ENCODE measurements around the gene DYRK1A. TPM values are rescaled to one million over a fixed set of nuclear protein-coding genes. Genes with fewer than 3 reads are reported as not detected.

DYRK1A gene
- total and polyA plus RNA-seq, 7 donors, result 21.5 to 105 (median 79.9) TPM

DNA sequence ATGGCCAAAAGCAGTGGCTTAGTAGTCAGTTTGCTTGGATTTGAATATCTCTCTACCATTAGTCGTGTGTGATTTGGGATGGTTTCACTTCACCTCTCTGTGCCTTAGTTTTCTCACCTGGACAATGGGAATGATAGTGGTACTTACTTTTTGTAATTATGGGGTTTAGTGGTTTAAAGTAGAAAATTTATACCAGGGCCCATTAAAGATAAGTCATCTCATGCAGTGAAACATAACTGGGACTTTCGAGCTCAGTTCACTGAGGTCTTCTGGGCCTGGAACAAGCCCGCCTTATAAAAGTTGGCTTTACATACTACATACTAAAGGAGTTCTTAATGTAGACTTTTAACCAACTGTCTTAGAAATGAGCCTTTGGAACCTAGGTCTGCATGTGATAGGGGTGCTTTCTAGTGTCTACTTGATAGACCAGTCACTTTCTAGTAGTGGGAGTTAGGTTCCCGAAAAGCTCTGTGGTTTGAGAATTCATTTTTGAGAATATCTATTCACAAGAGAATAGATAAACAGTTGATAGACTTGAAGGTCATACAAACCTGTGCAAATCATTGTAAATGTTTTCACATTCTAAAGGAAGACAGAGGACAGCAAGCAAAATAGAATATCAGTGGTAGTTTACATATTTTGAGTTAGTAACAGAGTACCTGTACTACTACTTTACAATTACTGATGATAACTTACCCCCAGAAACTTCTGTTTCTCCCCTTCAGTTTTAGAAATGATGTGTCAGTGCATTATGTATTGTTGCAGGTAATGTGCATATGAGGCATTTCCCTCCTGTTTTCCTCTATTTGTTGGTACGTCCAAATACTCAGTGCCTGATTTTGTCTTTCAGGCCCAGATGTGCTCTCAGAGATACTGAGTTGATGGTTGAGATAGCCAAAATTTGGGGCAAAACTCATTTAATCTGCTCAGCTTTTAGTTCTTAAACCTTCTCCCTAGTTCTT is 48.0 kb downstream of the DYRK1A start:
- peaks cover 97% of the 10 kb centered on the region for H3K4me1 ChIP-seq
- TF ChIP-seq, protein P1, sequence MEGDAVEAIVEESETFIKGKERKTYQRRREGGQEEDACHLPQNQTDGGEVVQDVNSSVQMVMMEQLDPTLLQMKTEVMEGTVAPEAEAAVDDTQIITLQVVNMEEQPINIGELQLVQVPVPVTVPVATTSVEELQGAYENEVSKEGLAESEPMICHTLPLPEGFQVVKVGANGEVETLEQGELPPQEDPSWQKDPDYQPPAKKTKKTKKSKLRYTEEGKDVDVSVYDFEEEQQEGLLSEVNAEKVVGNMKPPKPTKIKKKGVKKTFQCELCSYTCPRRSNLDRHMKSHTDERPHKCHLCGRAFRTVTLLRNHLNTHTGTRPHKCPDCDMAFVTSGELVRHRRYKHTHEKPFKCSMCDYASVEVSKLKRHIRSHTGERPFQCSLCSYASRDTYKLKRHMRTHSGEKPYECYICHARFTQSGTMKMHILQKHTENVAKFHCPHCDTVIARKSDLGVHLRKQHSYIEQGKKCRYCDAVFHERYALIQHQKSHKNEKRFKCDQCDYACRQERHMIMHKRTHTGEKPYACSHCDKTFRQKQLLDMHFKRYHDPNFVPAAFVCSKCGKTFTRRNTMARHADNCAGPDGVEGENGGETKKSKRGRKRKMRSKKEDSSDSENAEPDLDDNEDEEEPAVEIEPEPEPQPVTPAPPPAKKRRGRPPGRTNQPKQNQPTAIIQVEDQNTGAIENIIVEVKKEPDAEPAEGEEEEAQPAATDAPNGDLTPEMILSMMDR (IDR thresholded peaks at IDR 0.05), result no peak
- H3K36me3 ChIP-seq (ENCODE audit: insufficient read depth in 1 of 2, low read depth in 1 of 2), result no peaks in the 10 kb centered on the region
- 73 to 79% (median 75%) methylated on average over 5 of the region's 5 CpGs for WGBS, 3 donors
- H3K27me3 ChIP-seq (ENCODE audit: insufficient read depth in 3 of 3, low read length in 2 of 3), result no peaks in the 10 kb centered on the region
- intact Hi-C loops (cut with DNase I), result loop anchor here in 1 of 2 donors (5.0 kb wide), 1 partner anchor 38 kb away; no protein-coding TSS in a partner anchor
- no peak for ATAC-seq
- peak overlapping the region; percentile 72 for H3K27ac ChIP-seq
- DNase-seq, result no peak
- no peaks in the 10 kb centered on the region for H3K9me3 ChIP-seq
- no peak overlapping the region for H3K4me3 ChIP-seq

DNA sequence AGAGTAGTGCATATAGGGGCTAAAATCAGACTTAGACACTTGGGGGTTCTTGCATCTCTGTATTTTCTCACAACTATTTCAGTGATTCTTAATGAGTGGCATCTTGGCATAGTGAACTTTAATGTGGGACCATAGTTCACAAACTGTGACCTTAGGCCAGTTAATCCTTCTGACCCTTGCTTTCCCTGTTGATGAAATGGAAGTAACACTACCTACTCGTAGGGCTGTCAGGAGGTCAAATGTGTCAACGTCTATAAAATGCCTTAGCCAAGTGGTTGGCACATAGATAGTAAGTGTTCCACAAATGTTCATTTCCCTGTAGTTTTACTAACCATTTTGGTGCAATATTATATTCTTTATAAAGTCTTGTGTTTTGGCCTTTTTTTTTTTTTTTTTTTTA is 49.4 kb downstream of the DYRK1A start:
- intact Hi-C loops (cut with DNase I), result no loop called here

DNA sequence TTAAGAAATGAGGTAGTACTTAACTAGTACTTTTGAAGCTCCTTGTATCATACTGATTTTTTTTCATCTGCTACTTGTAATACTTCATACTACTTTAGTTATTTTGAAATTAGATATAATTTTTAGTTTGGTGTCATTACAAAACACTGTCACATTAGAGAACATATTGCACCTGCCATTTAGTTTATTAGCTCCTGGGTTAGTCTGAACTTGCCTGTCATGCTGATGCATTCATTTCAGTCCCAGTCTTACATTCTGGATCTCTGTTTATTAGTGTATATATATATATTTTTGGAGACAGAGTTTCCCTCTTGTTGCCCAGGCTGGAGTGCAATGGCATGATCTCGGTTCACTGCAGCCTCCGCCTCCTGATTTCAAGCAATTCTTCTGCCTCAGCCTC is 50.3 kb downstream of the DYRK1A start:
- no peaks in the 10 kb centered on the region for H3K9me3 ChIP-seq
- DNase-seq (no peak), ATAC-seq (peak in 3 of 4 donors; percentile 54 to 71 (median 60))
- no peaks in the 10 kb centered on the region for H3K27me3 ChIP-seq (ENCODE audit: insufficient read depth in 3 of 3, low read length in 2 of 3)
- H3K27ac ChIP-seq, result peak overlapping the region; percentile 72
- TF ChIP-seq, protein P1 (IDR thresholded peaks at IDR 0.05), result no peak
- 77 to 92% (median 81%) methylated on average over 2 of the region's 2 CpGs for WGBS, 3 donors
- H3K4me1 ChIP-seq, result peaks cover 97% of the 10 kb centered on the region
- H3K36me3 ChIP-seq (ENCODE audit: insufficient read depth in 1 of 2, low read depth in 1 of 2), result peaks cover 0 to 12% of the 10 kb centered on the region in 2 donors
- intact Hi-C loops (cut with DNase I), result no loop called here
- no peak overlapping the region for H3K4me3 ChIP-seq

More for the DNA sequence above, 49.4 kb downstream of the DYRK1A start:
- Histone ChIP-seq H3K9me3 (no peaks in the 10 kb centered on the region), H3K4me3 (no peak overlapping the region), H3K36me3 (ENCODE audit: insufficient read depth in 1 of 2, low read depth in 1 of 2) (peaks cover 0 to 4% of the 10 kb centered on the region in 2 donors), H3K4me1 (peaks cover 97% of the 10 kb centered on the region), H3K27me3 (ENCODE audit: insufficient read depth in 3 of 3, low read length in 2 of 3) (no peaks in the 10 kb centered on the region), H3K27ac (peak overlapping the region; percentile 72)
- peak; percentile 66 to 86 (median 76) for ATAC-seq
- no peak for DNase-seq
- 15 to 17% (median 16%) methylated on average over 2 of the region's 2 CpGs for WGBS, 3 donors
- TF ChIP-seq, protein P1 (IDR thresholded peaks at IDR 0.05), result no peak

DNA sequence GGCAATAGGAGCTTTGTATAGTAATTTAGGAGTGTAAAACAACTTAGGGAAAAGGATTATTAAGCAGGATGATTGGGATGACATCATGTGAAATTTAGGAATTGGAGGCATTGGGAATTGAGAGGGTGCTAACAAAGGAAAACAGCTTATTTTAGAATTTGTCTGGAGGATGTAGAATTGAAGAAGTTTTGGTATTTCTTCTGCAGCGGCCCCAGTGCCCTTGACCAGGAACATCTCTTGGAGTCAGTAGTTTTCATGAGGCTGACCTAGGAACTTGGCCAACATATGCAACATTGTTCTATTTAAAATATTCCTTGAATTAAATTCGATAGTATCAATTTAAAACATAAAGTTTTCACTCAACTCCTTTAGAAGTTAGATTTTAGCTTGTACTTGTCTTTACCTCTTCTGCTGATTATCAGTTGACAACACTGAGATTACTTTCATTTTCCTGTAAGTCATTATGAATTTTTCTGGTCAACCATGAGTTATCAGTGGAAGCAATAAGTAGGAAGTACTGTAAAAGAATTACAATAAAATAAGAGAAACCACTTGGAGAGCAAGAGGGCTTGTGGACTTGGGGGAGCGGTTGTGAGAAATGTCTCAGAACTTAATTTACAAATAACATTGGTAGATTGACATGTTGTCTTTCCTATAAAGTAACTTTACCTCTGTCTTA is 52.8 kb downstream of the DYRK1A start:
- ATAC-seq (no peak), DNase-seq (no peak)
- peaks cover 5 to 18% of the 10 kb centered on the region in 2 donors for H3K36me3 ChIP-seq (ENCODE audit: insufficient read depth in 1 of 2, low read depth in 1 of 2)
- intact Hi-C loops (cut with DNase I), result no loop called here
- H3K4me1 ChIP-seq, result peaks cover 96% of the 10 kb centered on the region
- H3K27me3 ChIP-seq (ENCODE audit: insufficient read depth in 3 of 3, low read length in 2 of 3), result no peaks in the 10 kb centered on the region
- TF ChIP-seq, protein P1 (IDR thresholded peaks at IDR 0.05), result no peak
- H3K9me3 ChIP-seq, result no peaks in the 10 kb centered on the region
- peak overlapping the region; percentile 20 for H3K27ac ChIP-seq
- no peak overlapping the region for H3K4me3 ChIP-seq
- 76 to 86% (median 79%) methylated on average over 3 of the region's 3 CpGs for WGBS, 3 donors

All from psoas muscle (tissue), 8 donors.